NCI-H2107 treated with DMSO at 0.1 percent for 48 hours (cell line): Measurements from ENCODE around the gene TREML2.
"Not testable (repeated sequence)": the region's sequence is repeated elsewhere in the genome, so short reads cannot be mapped to it uniquely, and the experiment has no call there.

Experiments used
- DNase-seq: peaks from one replicate; lab custom pipeline; 2025; ENCODE audit not compliant: unreplicated experiment; lab: John Stamatoyannopoulos, UW

The TREML2 gene

DNA sequence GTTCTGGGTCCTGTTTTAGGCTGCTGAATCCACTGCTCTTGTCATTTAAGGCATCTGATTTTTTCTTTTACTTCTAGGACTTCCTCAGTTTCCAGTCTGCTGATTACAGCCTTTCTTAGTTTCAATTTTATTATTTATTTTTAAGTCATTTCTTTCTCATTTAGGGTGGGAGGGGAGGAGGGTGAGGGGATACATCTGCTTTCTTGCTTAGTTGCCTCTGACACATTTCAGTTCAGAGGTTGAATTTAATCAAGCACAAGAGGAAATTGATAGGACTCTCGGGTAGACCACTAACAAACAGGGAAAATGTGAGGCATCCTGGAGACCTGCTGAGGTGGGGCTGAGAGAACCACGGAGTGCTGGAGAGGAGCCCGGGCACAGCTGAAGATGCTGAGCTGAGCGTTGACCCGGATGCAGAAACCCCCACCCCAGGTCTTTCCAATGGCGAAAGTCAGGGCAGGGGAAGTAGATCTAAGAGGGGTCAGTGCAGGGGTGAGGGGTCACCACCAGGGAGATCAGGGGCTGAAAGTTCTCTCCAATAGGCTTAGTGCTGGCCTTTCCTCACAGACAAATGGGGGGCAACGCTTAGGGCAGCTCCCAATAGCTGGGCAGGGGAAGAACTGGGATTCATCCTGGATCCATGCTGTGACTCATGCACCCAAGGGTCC, 7.6 kb upstream of the TREML2 start:
- no peak for DNase-seq

DNA sequence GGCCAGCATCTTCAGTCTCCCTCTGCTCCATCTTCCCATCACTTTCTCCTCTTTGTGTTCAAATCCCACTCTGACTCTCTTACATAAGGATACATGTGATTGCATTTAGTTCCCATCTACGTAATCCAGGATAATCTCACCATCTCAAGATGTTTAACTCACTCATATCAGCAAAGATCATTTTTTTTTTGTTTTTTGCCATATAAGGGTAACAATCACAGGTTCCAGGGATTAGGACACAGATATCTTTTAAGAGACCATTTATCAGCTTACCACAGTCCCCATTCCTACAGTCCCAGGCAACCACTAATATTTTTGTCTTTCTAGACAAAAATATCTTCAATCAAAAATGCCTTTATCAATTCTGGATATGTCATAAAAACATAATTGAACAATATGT, 3.2 kb upstream of the TREML2 start:
- no peak for DNase-seq

- DNase-seq = no peak
Observed at GRCh38 chr6:41201764-41202173, 820 bp upstream of the TREML2 start.

- DNase-seq = no peak
Observed at GRCh38 chr6:41200296-41200900, 551 bp downstream of the TREML2 start.

DNA sequence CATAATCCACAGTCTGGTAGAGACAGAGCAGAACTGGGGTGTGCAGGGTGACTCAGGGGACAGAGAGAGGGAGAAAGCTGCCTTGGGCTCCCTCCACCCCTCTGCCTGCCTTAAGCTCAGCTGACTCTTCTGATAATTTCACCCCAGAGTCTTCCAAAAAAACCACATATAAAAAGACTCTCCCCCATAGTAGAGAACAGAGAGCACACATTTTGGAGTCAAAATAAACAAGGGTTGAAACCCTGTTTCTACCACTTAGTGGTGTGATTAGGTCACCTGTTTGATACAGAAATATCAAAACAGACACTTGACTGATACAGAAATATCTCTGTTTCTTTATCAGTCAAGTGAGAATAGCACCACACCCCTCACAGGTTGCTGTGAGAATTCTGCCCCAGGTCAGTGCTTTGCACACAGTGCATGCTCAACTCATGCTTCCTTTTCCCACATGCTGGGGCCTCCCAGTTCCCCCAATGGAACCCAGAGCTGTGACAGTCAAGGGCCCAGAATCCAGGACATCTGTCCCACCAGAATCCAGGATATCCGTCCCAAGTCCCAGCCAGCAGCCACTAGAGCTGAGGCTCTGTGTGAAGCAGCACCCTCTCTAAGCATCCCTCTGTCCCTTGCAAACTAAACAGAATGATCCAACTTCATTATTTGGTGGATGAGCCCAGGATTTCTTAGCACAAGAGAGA, 1.2 kb downstream of the TREML2 start:
- DNase-seq = no peak

GRCh38 chr6:41197234-41197633, 3.7 kb downstream of the TREML2 start:
- no peak for DNase-seq

DNA sequence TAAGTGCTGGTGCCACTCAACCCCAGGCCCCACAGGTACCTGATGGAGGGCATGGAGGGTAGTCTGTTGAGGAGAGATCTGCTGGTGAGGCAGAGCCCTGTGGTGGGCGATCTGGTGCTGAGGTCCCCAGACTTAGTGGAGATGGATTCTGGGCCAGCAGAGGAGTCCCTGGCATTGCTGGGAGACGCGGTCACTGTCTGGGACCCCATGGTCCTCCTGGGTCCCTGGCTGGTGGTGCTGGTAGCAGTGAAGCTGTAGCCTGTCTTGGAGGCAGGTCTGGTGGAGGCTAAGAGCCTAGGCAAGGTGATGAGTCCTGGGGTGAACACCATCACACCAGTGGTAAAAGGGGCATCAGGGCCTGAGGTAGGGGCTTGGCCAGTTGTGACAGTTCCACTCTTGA, 6.6 kb downstream of the TREML2 start:
- DNase-seq = no peak

- DNase-seq = no peak
Observed at GRCh38 chr6:41193884-41194283, 7.1 kb downstream of the TREML2 start.

DNA sequence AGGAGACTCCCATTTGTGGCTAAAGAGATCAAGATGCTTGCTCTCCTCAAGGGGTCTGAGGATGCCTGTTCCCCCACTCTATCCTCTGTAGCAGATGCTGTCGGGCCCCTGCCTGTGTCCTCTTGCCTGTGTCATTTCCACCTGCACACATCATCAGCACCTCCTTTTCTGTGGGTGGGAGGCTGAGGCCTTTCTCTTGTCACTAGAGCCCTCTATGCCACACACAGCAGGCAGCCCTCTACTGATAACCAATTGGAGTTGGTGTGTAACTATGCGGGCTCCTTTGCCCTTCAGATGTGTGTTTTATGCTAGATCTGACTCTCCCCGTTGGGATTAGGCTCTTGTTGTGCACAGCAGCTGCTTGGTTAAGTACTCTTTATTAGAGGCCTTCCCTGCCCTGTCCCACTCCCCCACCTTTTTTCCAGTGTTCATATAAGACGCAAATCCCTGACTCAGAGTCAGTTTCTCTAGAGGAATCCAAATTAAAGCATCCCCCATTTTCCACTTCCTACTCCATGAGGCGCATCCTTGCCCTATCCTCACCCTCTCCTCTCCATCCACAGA, 7.7 kb downstream of the TREML2 start:
- DNase-seq = no peak

- no peak for DNase-seq
Observed at GRCh38 chr6:41191569-41191968, 9.4 kb downstream of the TREML2 start.

DNA sequence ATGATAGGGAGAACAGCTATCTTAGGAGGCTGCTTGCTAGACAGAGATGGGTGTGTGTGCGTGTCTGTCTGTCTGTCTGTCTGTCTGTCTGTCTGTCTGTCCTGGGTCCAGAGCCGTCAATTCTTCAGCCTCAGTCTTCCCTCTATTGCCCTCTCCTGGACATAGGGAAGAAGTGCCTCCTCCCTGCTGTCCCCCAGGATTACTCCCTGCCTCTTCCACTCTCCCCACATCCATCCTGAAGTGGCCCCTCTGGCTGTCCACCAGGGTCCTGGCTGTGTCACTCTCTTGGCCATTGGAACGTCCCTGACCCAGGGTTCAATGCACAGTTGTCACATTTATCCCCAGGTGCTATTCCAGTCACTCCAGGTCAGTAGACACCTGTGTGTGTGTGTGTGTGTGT, 10.2 kb downstream of the TREML2 start:
- DNase-seq = no peak

DNA sequence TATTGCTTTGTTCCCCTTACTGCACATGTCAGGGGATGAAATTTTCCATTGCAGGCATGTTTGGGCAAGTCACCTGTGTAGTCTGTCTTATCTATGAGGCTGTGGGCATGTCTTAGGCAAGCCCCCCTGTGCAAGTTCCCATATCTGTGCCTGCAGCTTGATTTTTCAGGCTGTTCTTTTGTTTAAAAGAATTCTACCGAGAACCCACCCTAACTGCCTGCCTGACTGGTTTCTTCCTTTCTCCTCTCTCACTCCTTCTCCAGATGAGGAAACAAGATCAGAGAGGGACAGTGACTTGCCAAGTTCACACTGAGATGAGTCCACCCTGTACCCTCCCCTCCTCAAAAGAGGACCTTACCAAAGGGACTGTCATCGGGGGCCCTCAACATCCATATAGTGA, 11.0 kb downstream of the TREML2 start:
- no peak for DNase-seq

- not testable (repeated sequence) for DNase-seq
Observed at GRCh38 chr6:41189046-41189445, 11.9 kb downstream of the TREML2 start.

GRCh38 chr6:41187924-41188886, 12.7 kb downstream of the TREML2 start:
- DNase-seq = no peak

DNA sequence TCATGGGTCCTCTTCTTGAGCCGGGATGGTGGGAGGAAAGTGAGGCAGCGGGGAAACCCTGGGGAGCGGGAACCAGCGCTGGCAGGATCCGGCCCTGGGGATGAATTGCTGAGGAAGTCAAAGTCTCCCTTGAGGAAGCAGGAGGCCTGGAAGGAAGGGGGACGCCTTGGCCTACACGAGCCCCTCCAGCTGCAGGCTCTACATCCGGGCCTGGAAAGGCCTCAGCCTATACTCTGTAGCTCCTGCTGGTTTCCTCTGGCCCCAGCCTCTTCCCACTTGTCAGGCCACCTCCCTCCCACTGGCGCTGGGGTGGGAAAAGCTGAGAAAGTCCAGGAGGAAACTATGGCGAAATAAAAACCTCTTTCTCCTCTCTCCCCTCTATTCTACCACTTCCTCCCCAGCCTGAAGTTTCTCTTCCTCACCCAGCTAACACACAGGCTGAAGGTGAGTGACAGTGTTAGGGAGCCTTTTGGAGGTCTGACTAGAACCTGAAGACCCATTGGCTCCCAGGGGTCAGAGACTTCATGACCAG, 14.9 kb downstream of the TREML2 start:
- no peak for DNase-seq

DNA sequence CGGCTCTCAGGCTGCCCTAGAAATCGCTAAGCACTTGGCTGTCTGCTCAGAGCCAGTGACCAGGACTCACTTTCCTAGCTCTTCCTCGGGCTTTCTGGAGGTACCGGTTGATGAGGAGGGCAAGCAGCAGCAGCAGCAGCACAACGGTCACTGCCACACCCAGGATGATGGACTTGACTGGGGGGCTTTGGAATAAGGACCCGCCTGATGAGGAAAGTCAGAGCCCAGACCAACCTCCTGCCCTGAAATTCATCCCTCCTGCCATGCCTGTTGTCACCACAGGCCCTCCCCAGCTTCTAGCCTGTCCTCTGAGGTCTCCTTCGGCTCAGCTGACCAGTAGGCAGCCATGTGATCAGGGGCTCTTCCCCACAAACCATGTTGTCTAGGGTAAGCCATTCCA, 16.2 kb downstream of the TREML2 start:
- DNase-seq = no peak

GRCh38 chr6:41182069-41183034, 18.6 kb downstream of the TREML2 start:
- no peak for DNase-seq

DNA sequence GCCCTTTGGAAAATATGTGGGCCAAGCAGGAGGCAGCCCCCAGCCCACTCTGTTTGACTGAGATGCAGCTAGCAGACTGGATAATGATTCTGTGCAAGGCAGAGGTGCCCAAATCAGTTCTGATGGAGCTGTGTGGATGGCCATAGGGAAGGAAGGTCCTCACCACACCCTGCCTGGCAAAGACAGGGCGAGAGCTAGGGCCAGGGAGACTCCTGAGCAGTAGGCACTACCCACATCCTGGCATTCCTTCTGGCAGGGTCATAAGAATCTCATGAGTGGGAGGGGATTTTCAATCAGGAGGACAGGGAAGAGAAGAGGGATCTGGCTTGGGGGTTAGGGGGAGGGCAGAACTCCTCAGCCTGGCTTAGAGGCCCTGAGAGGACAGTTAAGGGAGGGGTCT, 19.4 kb downstream of the TREML2 start:
- DNase-seq = no peak

GRCh38 chr6:41179163-41179562, 21.8 kb downstream of the TREML2 start:
- no peak for DNase-seq

DNA sequence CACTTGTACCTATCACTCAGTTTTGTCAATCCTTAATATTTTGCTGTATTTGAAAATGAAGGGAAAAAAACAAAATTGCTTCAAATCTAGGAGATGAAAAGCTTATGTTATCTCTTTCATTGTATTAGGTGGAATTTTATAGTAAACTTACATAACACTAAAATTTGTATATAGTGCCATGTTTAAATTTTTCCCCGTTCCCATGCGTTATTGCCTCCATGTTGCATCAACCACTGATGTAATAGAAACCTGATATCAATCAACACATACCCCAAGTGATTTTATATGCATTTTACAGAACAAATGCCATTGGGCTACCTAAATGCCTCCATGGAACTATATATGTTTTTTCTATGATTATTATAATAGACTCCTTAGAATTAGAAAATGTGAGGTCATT, 23.3 kb downstream of the TREML2 start:
- no peak for DNase-seq
